ENCODE measurements around the gene NTMT1. TPM values are rescaled to one million over a fixed set of nuclear protein-coding genes. Genes with fewer than 3 reads are reported as not detected.

The NTMT1 gene
- total RNA-seq, 4 donors from 2014 or later = 20.3 to 33.3 (median 31.9) TPM

- Histone ChIP-seq H3K4me3 (peak within 1 kb of the TSS; percentile 46 to 65 (median 56)), H3K9me3 (no peaks in the 10 kb centered on the region), H3K36me3 (no peaks in the 10 kb centered on the region), H3K27me3 (peaks cover 0 to 51% (median 8%) of the 10 kb centered on the region in 4 donors), H3K27ac (replicated peaks in 1 of 4) (peak within 1 kb of the TSS; percentile 23 to 57 (median 38)), H3K4me1 (peaks cover 8 to 28% (median 22%) of the 10 kb centered on the region in 4 donors)
- 0% methylated on average over 13 of the region's 37 CpGs for WGBS
- TF ChIP-seq POLR2A (IDR thresholded peaks at IDR 0.05; ENCODE audit: low read depth) (no peak), EP300 (IDR thresholded peaks at IDR 0.05) (no peak)
- TF ChIP-seq, protein P1, sequence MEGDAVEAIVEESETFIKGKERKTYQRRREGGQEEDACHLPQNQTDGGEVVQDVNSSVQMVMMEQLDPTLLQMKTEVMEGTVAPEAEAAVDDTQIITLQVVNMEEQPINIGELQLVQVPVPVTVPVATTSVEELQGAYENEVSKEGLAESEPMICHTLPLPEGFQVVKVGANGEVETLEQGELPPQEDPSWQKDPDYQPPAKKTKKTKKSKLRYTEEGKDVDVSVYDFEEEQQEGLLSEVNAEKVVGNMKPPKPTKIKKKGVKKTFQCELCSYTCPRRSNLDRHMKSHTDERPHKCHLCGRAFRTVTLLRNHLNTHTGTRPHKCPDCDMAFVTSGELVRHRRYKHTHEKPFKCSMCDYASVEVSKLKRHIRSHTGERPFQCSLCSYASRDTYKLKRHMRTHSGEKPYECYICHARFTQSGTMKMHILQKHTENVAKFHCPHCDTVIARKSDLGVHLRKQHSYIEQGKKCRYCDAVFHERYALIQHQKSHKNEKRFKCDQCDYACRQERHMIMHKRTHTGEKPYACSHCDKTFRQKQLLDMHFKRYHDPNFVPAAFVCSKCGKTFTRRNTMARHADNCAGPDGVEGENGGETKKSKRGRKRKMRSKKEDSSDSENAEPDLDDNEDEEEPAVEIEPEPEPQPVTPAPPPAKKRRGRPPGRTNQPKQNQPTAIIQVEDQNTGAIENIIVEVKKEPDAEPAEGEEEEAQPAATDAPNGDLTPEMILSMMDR (IDR thresholded peaks at IDR 0.05) = no peak
- intact Hi-C loops (cut with DNase I) = loop anchor here (5.0 kb wide), 1 partner anchor 52 kb away; no protein-coding TSS in a partner anchor
- DNase-seq (ENCODE audit: extremely low spot score) = no peak
Measured at GRCh38 chr9:129665389-129665775, 39.4 kb downstream of the NTMT1 start, which contains the start of gene PRRX2. TSS of gene PRRX2 (plus strand) at chr9:129665647. CDS start at chr9:129665868, 221 bp downstream.

DNA sequence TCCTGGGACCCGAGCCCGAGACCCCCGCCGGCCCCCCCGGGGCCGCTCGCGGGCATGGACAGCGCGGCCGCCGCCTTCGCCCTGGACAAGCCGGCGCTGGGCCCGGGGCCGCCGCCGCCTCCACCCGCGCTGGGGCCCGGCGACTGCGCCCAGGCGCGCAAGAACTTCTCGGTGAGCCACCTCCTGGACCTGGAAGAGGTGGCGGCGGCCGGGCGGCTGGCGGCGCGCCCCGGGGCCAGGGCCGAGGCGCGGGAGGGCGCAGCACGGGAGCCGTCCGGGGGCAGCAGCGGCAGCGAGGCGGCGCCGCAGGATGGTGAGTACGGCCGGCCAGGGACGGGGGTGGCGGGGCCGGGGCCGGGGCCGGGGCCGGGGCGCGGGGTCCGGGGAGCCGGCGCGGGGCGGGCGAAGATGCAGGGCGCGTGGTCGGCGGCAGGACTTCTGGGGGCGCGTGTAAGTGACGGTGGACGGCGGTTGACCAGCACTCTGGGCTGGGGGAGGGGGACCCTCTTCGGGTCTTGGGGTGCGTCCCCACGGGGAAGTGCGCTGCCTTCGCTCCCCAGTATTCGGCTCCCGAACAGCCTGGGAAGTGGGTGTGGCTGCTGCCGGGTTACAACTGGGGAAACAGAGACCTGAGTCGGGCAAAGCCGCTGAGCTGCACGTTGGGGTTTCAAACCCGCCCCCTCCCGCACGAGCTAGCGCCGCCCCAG is 40.0 kb downstream of the NTMT1 start:
- TF ChIP-seq, protein P1 (IDR thresholded peaks at IDR 0.05) = peak in 1 of 3 experiments; percentile 21
- no peak for TF ChIP-seq POLR2AphosphoS5 (IDR thresholded peaks at IDR 0.05)
- 6% methylated on average over 16 of the region's 88 CpGs for WGBS
- DNase-seq (ENCODE audit: extremely low spot score) = no peak
- Histone ChIP-seq H3K9me3 (no peaks in the 10 kb centered on the region), H3K4me3 (peak overlapping the region; percentile 46 to 65 (median 56)), H3K27ac (replicated peaks in 1 of 4) (peak overlapping the region; percentile 23 to 57 (median 38)), H3K27me3 (peaks cover 0 to 51% (median 8%) of the 10 kb centered on the region in 4 donors), H3K36me3 (no peaks in the 10 kb centered on the region), H3K4me1 (peaks cover 8 to 28% (median 22%) of the 10 kb centered on the region in 4 donors)
- intact Hi-C loops (cut with DNase I) = loop anchor here (5.0 kb wide), 1 partner anchor 51 kb away; no protein-coding TSS in a partner anchor

DNA sequence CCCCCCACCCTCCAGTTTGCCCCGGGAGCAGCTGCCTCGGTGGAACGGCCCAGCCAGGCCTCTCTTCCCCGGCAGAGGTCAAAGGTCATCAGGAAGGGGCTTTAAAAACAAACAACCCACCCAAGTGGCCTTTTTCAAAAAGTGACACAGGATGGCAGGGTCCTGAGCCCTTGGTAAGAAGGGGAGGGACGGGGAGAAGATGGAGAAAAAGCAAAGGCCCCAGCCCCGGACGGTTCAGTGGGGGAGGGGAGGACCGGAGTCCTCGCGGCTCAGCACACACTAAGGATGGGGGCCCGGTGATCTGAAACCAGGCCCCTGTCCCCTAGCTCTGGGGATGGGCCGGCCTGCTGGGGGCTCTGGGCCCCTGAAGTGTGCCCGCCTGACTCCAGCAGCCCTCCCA is 40.6 kb downstream of the NTMT1 start:
- 19% methylated on average over 10 of the region's 13 CpGs for WGBS

DNA sequence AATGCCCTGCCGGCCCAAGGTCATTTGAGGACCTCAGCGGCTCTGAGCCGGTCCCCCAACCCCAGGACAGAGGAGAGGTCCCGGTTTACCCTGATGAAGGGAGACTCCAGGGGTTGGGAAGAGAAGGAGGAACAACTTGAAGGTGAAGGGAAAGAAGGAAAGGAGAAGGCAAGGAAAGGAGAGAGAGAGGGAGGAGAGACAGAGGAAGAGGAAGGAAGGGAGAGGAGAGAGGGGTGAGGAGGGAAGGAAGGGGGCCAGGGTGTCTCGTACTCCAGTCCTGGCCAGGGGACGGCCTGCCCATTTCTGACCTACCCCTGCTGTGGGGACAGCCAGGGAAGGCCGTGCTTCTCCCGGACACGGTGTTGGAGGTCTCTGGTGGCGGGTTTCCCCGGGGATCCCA is 41.4 kb downstream of the NTMT1 start:
- TF ChIP-seq POLR2A (IDR thresholded peaks at IDR 0.05; ENCODE audit: low read depth) = no peak
- no peaks in the 10 kb centered on the region for H3K36me3 ChIP-seq
- H3K9me3 ChIP-seq = no peaks in the 10 kb centered on the region
- no peak for DNase-seq (ENCODE audit: extremely low spot score)
- intact Hi-C loops (cut with DNase I) = loop anchor here (5.0 kb wide), 1 partner anchor 50 kb away; no protein-coding TSS in a partner anchor
- H3K27ac ChIP-seq (replicated peaks in 1 of 4) = peak overlapping the region in 1 of 4 donors; percentile 54
- peak overlapping the region in 1 of 4 donors; percentile 65 for H3K4me3 ChIP-seq
- peaks cover 0 to 51% (median 8%) of the 10 kb centered on the region in 4 donors for H3K27me3 ChIP-seq
- peaks cover 8 to 28% (median 22%) of the 10 kb centered on the region in 4 donors for H3K4me1 ChIP-seq
- WGBS = 84% methylated on average over 9 of the region's 11 CpGs

More for the DNA sequence above, 40.6 kb downstream of the NTMT1 start:
- TF ChIP-seq EP300 (IDR thresholded peaks at IDR 0.05) = no peak
- no peak for TF ChIP-seq POLR2A (IDR thresholded peaks at IDR 0.05; ENCODE audit: low read depth)
- TF ChIP-seq POLR2AphosphoS5 (IDR thresholded peaks at IDR 0.05) = no peak
- Histone ChIP-seq H3K4me1 (peaks cover 8 to 28% (median 22%) of the 10 kb centered on the region in 4 donors), H3K4me3 (peak overlapping the region; percentile 46 to 65 (median 56)), H3K36me3 (no peaks in the 10 kb centered on the region), H3K9me3 (no peaks in the 10 kb centered on the region), H3K27me3 (peaks cover 0 to 51% (median 8%) of the 10 kb centered on the region in 4 donors), H3K27ac (replicated peaks in 1 of 4) (peak overlapping the region; percentile 23 to 57 (median 38))
- no peak for DNase-seq (ENCODE audit: extremely low spot score)
- intact Hi-C loops (cut with DNase I) = loop anchor here (5.0 kb wide), 1 partner anchor 51 kb away; no protein-coding TSS in a partner anchor

DNA sequence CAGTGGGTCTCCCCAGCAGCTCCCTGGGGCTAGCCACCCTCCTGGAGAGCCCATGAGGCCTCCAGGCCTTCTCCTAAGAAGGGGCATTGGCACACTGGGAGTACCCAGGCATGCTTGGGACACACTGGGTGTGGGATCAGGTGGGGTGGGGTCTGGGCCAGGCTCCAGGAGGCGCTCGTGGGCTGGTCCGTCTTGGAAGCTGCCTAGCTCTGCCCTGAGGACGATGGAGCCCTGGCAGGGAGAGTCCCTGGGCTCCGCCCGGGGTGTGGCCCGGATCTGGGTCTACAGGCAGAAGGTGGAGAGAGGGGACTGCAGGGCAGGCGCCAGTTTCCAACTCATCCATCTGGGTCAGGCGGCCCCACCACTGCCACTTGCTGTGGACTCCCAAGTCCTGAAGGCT is 41.9 kb downstream of the NTMT1 start:
- no peak for DNase-seq (ENCODE audit: extremely low spot score)
- intact Hi-C loops (cut with DNase I) = loop anchor here (5.0 kb wide), 1 partner anchor 49 kb away; no protein-coding TSS in a partner anchor
- Histone ChIP-seq H3K27me3 (peaks cover 0 to 51% (median 8%) of the 10 kb centered on the region in 4 donors), H3K9me3 (no peaks in the 10 kb centered on the region), H3K36me3 (no peaks in the 10 kb centered on the region), H3K27ac (replicated peaks in 1 of 4) (no peak overlapping the region), H3K4me3 (no peak overlapping the region), H3K4me1 (peaks cover 8 to 28% (median 22%) of the 10 kb centered on the region in 4 donors)
- TF ChIP-seq POLR2AphosphoS5 (IDR thresholded peaks at IDR 0.05) (no peak), EP300 (IDR thresholded peaks at IDR 0.05) (no peak), POLR2A (IDR thresholded peaks at IDR 0.05; ENCODE audit: low read depth) (no peak)
- TF ChIP-seq, protein P1 (IDR thresholded peaks at IDR 0.05) = no peak
- 100% methylated on average over 6 of the region's 9 CpGs for WGBS

Measured in esophagus muscularis mucosa (tissue), 4 donors.